GM12878 (cell line): Measurements from ENCODE around the gene MLIP. TPM values are rescaled to one million over a fixed set of nuclear protein-coding genes. Genes with fewer than 3 reads are reported as not detected.

Experiments used
- ATAC-seq: fragments of 200-7000 bp; cut with Tn5 transposase; 3 replicates; pipeline ENCODE4 v1.9.1; 2020; ENCODE audit warnings: mild to moderate bottlenecking, moderate library complexity
- BruUV-seq: library from RNA; stranded (reverse); fragments of 400-500 nt; replicated peaks from 2 replicates; lab custom pipeline; 2021; lab: Mats Ljungman, UMichigan
- CTCF ChIA-PET: fragments of 300-600 bp; sonication (Branson Sonifier 250); formaldehyde crosslinking; extraction: SDS; loops from one replicate; lab custom pipeline; 2021; ENCODE audit warnings: inconsistent platforms; lab: Yijun Ruan, JAX
- POLR2A ChIA-PET: fragments of 350-600 bp; formaldehyde crosslinking; extraction: SDS; loops from one replicate; lab custom pipeline; 2021; ENCODE audit warnings: inconsistent platforms; lab: Charles Lee
- RAD21 ChIA-PET: fragments of 300-600 bp; sonication (Branson Sonifier 250); formaldehyde crosslinking; loops from one replicate; lab custom pipeline; 2023; ENCODE audit warnings: antibody characterized with exemption; ENCODE audit not compliant: unreplicated experiment; lab: Charles Lee
- SMC1A ChIA-PET: fragments of 300-600 bp; sonication (Branson Sonifier 250); formaldehyde crosslinking; loops from one replicate; lab custom pipeline; 2023; ENCODE audit not compliant: unreplicated experiment, uncharacterized antibody; lab: Charles Lee
- DNase-seq: peaks from one replicate; pipeline ENCODE4 v3.0.0-alpha.2; 2011; ENCODE audit warnings: low read depth, low spot score
- FAIRE-seq: peaks from 3 replicates; lab custom pipeline; 2011; peaks lifted over from hg19 to GRCh38; lab: Jason Lieb, UNC
- H2AFZ ChIP-seq: 2 replicates; pipeline ENCODE4 v1.6.0; 2011; ENCODE audit warnings: low read depth, low read length, control low read depth; ENCODE audit not compliant: control insufficient read depth
- H3K27ac ChIP-seq: 2 replicates; pipeline ENCODE4 v1.5.1; 2011; ENCODE audit warnings: control low read depth; ENCODE audit not compliant: control insufficient read depth, insufficient read depth
- H3K27me3 ChIP-seq, 2 experiments: replicated peaks in 1 of 2; 2 replicates each; pipeline versions ENCODE4 v1.6.0 to v1.6.1; 2011; ENCODE audit warnings: low read length in 1 of 2; ENCODE audit not compliant: control insufficient read depth in 2 of 2, insufficient read depth in 2 of 2
- H3K36me3 ChIP-seq, 2 experiments: 2 replicates each; pipeline ENCODE4 v1.5.1; 2011; ENCODE audit warnings: low read length in 1 of 2; ENCODE audit not compliant: control insufficient read depth in 2 of 2, insufficient read depth in 2 of 2
- H3K4me1 ChIP-seq: 2 replicates; pipeline ENCODE4 v1.6.1; 2011; ENCODE audit warnings: mild to moderate bottlenecking, low read length, moderate library complexity, mixed read lengths; ENCODE audit not compliant: control insufficient read depth, insufficient read depth
- H3K4me2 ChIP-seq: 2 replicates; pipeline ENCODE4 v1.6.0; 2011; ENCODE audit warnings: control low read depth; ENCODE audit not compliant: control insufficient read depth, insufficient read depth
- H3K4me3 ChIP-seq: fragments of 200-600 bp; sonication (generic); 2 replicates; pipeline ENCODE4 v1.5.1; 2016
- H3K79me2 ChIP-seq: 2 replicates; pipeline ENCODE4 v1.6.0; 2011; ENCODE audit warnings: low read length; ENCODE audit not compliant: control insufficient read depth, insufficient read depth
- H3K9ac ChIP-seq: 2 replicates; pipeline ENCODE4 v1.8.0; 2011; ENCODE audit warnings: low read length, control low read depth, mixed read lengths; ENCODE audit not compliant: control insufficient read depth, insufficient read depth
- H3K9me3 ChIP-seq: replicated peaks from 3 replicates; pipeline ENCODE4 v1.5.1; 2011; ENCODE audit warnings: mild to moderate bottlenecking, low read length; ENCODE audit not compliant: control insufficient read depth, insufficient read depth
- H4K20me1 ChIP-seq: 2 replicates; pipeline ENCODE4 v1.6.0; 2011; ENCODE audit not compliant: control insufficient read depth, insufficient read depth
- CHD2 ChIP-seq: IDR thresholded peaks from 2 replicates; pipeline ENCODE4 v1.6.1; 2011; ENCODE audit warnings: low read depth, low read length, improper control_type of control experiment, borderline replicate concordance
- EP300 ChIP-seq, 2 experiments: fragments of 150-350 bp in 1 of 2; IDR thresholded peaks; 2 replicates each; pipeline ENCODE4 v1.6.1; 2011 to 2012; ENCODE audit warnings: low read depth in 2 of 2, low read length in 2 of 2, borderline replicate concordance in 1 of 2, improper control_type of control experiment in 1 of 2, inconsistent platforms in 1 of 2; ENCODE audit not compliant: control insufficient read depth in 1 of 2
- LARP7 ChIP-seq: fragments of 450-650 bp; IDR thresholded peaks from 2 replicates; pipeline ENCODE4 v1.6.1; 2017; ENCODE audit warnings: mild to moderate bottlenecking
- MTA2 ChIP-seq: fragments of 450-650 bp; IDR thresholded peaks from 2 replicates; pipeline ENCODE4 v1.6.1; 2016; ENCODE audit warnings: low read depth, mild to moderate bottlenecking, moderate library complexity
- RUNX3 ChIP-seq: IDR thresholded peaks from 2 replicates; pipeline ENCODE4 v1.6.1; 2012; ENCODE audit warnings: low read length, inconsistent platforms
- YBX1 ChIP-seq: fragments of 450-650 bp; IDR thresholded peaks from 2 replicates; pipeline ENCODE4 v1.6.1; 2016; ENCODE audit warnings: antibody characterized with exemption
- WGBS: methylation state at CpG from one replicate; pipeline ENCODE4 v1.1.6; 2016; ENCODE audit warnings: low lambda C conversion rate; ENCODE audit not compliant: insufficient replicate concordance, insufficient coverage; ENCODE audit errors: missing lambda C conversion rate; 5-methylcytosine and 5-hydroxymethylcytosine counted together
- in situ Hi-C: fragments of 300-500 bp; cut with MboI; formaldehyde crosslinking; loops from 9 replicates; pipeline ENCODE4 v1.14.3; 2018; ENCODE audit warnings: mixed read lengths
- intact Hi-C: fragments of 100-400 bp; cut with micrococcal nuclease; formaldehyde crosslinking; loops from one replicate; pipeline ENCODE4 v1.14.2; 2022; ENCODE audit not compliant: unreplicated experiment
- polyA plus RNA-seq, 11 experiments: library from polyadenylated mRNA; depleted of rRNA in 4 of 11; unstranded in 6 of 11; stranded (reverse) in 5 of 11; fragments of >200 nt; fragmentation: Nextera tagmentation in 4 of 11; fragmentation: Illumina TruSeq in 1 of 11; extraction: Ambion mirVana in 4 of 11; extraction: Trizol in 1 of 11; gene quantifications; 1 replicate in 1 of 11; 2 replicates in 10 of 11; pipeline versions ENCODE4 v1.2.1 to v1.2.3, GENCODE V29; 2011 to 2016; ENCODE audit warnings: inconsistent platforms in 2 of 11, missing spikeins in 2 of 11, low read depth in 1 of 11
- total RNA-seq, 4 experiments: library from RNA; depleted of rRNA in 3 of 4; stranded (reverse); fragments of >200 nt in 3 of 4; fragmentation: Illumina TruSeq in 1 of 4; extraction: Trizol in 1 of 4; gene quantifications; 2 replicates each; pipeline versions ENCODE4 v1.2.1 to v1.2.3, GENCODE V29; 2013 to 2021
- TF ChIP-seq, protein P1 (sequence below): IDR thresholded peaks from 2 replicates; pipeline ENCODE4 v1.6.1; 2011; ENCODE audit warnings: borderline replicate concordance, low read depth, mild to moderate bottlenecking, moderate library complexity, low read length; ENCODE audit not compliant: insufficient read depth, poor library complexity, severe bottlenecking

The MLIP gene
- total and polyA plus RNA-seq, 10 of the 15 experiments (the other 5 are each of a cell fraction or from before 2014, with no cell fraction given) = not detected

- Histone ChIP-seq H3K4me3 (no peak overlapping the region), H3K4me2 (no peak overlapping the region), H3K36me3 (no peaks in the 10 kb centered on the region), H3K27ac (no peak overlapping the region), H3K4me1 (no peaks in the 10 kb centered on the region), H3K9me3 (no peaks in the 10 kb centered on the region), H2AFZ (no peak overlapping the region), H3K9ac (no peak overlapping the region), H3K27me3 (no peaks in the 10 kb centered on the region; a peak in 1 of 4 replicates), H3K79me2 (no peaks in the 10 kb centered on the region), H4K20me1 (no peaks in the 10 kb centered on the region)
- ChIA-PET SMC1A (no interaction called here), POLR2A (no interaction called here), CTCF (no interaction called here), RAD21 (no interaction called here)
- 12% methylated on average over 4 of the region's 4 CpGs for WGBS
- BruUV-seq = no TSS peak
- in situ Hi-C loops = no loop called here
- FAIRE-seq (no peak), ATAC-seq (no peak), DNase-seq (no peak)
- intact Hi-C loops = no loop called here
- TF ChIP-seq LARP7 (no peak), RUNX3 (no peak), CHD2 (no peak), EP300 (IDR thresholded peaks at IDR 0.05; ENCODE audit: borderline replicate concordance in 1 of 2, control insufficient read depth in 1 of 2, low read depth in 2 of 2, low read length in 2 of 2) (no peak), YBX1 (no peak), MTA2 (no peak)
- TF ChIP-seq, protein P1, sequence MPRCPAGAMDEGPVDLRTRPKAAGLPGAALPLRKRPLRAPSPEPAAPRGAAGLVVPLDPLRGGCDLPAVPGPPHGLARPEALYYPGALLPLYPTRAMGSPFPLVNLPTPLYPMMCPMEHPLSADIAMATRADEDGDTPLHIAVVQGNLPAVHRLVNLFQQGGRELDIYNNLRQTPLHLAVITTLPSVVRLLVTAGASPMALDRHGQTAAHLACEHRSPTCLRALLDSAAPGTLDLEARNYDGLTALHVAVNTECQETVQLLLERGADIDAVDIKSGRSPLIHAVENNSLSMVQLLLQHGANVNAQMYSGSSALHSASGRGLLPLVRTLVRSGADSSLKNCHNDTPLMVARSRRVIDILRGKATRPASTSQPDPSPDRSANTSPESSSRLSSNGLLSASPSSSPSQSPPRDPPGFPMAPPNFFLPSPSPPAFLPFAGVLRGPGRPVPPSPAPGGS = no peak
Measured at GRCh38 chr6:54095723-54096122, 15.5 kb upstream of the MLIP start.
